C1 segment of cervical spinal cord (tissue), 14 donors: ENCODE data around the gene TRAPPC11.

ENCODE experiments used
- DNase-seq, 14 donors: peaks; one replicate each; lab custom pipeline; 2025; lab: John Stamatoyannopoulos, UW

Gene TRAPPC11

GRCh38 chr4:183758061-183758757, 99.1 kb downstream of the TRAPPC11 start:
- no peak for DNase-seq

GRCh38 chr4:183758758-183759447, 99.8 kb downstream of the TRAPPC11 start:
- DNase-seq: no peak

- DNase-seq: no peak
Measured at GRCh38 chr4:183760326-183760725, 101.2 kb downstream of the TRAPPC11 start.
